Sigmoid colon (tissue), 4 donors: ENCODE measurements around the gene SLCO2A1.

Experiments
- POLR2A ChIP-seq, 2 donors: fragments of 450-650 bp; IDR thresholded peaks; one replicate each; pipeline ENCODE4 v1.6.1; 2016; ENCODE audit warnings: antibody characterized with exemption in 2 of 2, mild to moderate bottlenecking in 2 of 2, moderate library complexity in 2 of 2
- POLR2AphosphoS5 ChIP-seq, 4 donors: sonication (generic); formaldehyde crosslinking; IDR thresholded peaks; one replicate each; pipeline ENCODE4 v1.6.1; 2017; ENCODE audit warnings: antibody characterized with exemption in 4 of 4
- TF ChIP-seq, protein P1 (sequence below), 4 experiments: fragments of 450-650 bp in 3 of 4; fragments of 200-600 bp in 1 of 4; IDR thresholded peaks; one replicate each; pipeline ENCODE4 v1.5.1; 2016 to 2019; ENCODE audit warnings: antibody characterized with exemption in 4 of 4, mild to moderate bottlenecking in 3 of 4, moderate library complexity in 2 of 4

DNA sequence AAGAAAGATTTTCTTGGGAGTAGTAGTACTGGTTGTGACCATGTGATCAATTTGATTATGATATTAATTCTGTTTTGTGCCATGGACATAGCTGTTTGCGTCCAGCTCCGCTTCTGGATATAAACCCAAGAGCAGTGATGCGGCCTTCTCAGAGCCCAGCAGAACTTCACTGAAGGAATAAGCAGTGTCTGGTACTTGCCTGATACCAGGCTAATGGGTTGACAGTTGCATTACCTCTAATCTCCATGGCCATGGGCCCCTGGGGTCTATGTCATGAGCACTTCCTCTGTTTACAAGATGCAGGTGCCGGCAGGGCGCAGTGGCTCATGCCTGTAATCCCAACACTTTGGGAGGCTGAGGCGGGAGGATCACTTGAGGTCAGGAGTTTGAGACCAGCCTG lies 97.7 kb downstream of the SLCO2A1 start:
- TF ChIP-seq, protein P1, sequence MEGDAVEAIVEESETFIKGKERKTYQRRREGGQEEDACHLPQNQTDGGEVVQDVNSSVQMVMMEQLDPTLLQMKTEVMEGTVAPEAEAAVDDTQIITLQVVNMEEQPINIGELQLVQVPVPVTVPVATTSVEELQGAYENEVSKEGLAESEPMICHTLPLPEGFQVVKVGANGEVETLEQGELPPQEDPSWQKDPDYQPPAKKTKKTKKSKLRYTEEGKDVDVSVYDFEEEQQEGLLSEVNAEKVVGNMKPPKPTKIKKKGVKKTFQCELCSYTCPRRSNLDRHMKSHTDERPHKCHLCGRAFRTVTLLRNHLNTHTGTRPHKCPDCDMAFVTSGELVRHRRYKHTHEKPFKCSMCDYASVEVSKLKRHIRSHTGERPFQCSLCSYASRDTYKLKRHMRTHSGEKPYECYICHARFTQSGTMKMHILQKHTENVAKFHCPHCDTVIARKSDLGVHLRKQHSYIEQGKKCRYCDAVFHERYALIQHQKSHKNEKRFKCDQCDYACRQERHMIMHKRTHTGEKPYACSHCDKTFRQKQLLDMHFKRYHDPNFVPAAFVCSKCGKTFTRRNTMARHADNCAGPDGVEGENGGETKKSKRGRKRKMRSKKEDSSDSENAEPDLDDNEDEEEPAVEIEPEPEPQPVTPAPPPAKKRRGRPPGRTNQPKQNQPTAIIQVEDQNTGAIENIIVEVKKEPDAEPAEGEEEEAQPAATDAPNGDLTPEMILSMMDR (IDR thresholded peaks at IDR 0.05), result no peak
- TF ChIP-seq POLR2A (IDR thresholded peaks at IDR 0.05) (no peak), POLR2AphosphoS5 (IDR thresholded peaks at IDR 0.05) (no peak)
